D341Med (cell line): ENCODE measurements around the gene SLC15A3.

Experiments used
- DNase-seq: peaks from one replicate; pipeline ENCODE4 v3.0.0; 2012; ENCODE audit warnings: low spot score

The SLC15A3 gene

DNA sequence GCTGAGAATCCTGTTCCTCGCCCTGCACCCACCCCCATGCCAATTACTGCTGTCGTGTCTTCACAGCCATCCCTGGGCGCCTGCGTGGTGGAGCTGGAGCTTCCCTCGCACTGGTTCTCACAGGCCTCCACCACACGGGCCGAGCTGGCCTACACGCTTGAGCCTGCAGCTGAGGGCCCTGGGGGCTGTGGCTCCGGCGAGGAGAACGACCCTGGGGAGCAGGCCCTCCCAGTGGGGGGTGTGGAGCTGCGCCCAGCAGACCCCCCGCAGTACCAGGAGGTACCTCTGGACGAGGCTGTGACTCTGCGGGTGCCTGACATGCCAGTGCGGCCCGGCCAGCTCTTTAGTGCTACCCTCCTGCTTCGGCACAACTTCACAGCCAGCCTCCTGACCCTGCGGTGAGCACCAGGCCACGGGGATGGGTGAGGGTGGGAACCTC, 23.4 kb downstream of the SLC15A3 start:
- DNase-seq = no peak

DNA sequence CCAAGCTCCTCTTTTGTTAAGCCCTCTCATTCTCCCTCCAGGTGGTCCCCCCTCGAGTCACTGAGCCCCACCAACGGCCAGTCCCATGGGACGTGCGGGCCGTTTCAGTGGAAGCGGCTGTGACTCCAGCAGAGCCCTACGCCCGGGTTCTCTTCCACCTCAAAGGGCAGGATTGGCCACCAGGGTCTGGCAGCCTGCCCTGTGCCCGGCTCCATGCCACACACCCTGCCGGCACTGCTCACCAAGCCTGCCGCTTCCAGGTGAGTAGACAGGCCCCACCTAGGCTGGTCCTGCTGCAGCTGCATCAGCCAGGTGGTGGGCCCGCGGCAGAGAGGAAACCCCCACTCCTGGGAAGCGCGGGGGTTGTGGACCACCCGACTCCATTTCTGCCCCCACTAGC, 24.4 kb downstream of the SLC15A3 start:
- no peak for DNase-seq

DNA sequence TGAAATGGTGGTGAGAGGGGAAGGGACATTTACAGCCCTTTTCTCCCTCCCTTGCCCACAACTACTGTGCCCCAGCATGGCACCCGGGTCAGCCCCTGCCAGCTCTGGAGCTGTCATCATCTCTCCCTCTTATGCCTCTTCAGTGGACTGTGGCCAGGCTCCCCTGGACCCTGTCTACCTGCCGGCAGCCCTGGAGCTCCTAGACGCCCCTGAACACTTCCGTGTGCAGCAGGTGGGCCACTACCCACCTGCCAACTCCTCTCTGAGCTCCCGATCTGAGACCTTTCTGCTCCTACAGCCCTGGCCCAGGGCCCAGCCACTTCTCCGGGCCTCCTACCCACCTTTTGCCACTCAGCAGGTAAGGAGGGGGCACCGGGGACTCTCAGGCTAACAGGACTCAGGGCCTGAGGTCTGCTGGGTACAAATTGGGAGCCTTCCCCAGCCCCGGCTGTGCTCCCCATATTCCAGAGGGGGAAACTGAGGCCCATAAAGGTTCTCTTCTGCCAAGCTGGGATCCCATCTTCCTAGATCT, 24.8 kb downstream of the SLC15A3 start:
- DNase-seq = no peak

DNA sequence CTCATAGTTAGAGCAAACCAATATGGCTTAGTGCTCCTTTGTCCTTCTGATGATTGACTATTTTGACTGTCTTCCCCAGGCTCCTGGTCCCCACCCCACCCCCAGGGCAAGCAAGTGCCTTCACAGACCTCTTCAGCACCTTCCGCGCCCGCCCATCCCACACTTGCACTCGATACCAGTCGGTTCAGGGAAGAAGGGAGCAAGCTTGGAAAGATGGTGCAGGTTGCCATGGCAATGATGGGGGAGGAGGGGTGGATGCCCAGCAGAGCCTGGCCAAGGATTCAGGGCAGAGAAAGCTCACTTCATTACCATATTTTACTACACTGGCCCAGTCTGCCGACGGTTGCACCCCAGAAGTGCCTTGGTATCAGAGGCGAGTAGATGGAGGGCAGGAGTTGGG, 25.5 kb downstream of the SLC15A3 start:
- no peak for DNase-seq

DNA sequence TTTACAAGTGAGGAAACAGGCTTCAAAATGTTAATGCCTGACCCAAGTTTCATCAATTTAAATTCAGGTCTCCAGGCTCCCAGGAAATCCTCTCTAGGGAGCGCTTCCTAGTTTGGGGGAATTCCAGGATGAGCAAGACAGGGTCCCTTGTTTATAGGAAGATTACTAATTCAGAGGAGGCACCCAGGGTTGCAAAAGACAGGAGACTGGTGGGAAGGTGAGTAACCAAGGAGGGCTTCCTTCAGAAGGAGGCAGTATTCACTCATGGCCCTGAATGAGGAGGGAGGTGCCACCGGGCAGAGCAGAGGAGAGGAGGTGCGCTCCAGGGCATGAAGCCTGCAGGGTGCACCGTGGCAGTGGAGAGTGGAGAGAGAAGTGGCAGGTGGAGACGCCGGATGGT, 26.1 kb downstream of the SLC15A3 start:
- no peak for DNase-seq

DNA sequence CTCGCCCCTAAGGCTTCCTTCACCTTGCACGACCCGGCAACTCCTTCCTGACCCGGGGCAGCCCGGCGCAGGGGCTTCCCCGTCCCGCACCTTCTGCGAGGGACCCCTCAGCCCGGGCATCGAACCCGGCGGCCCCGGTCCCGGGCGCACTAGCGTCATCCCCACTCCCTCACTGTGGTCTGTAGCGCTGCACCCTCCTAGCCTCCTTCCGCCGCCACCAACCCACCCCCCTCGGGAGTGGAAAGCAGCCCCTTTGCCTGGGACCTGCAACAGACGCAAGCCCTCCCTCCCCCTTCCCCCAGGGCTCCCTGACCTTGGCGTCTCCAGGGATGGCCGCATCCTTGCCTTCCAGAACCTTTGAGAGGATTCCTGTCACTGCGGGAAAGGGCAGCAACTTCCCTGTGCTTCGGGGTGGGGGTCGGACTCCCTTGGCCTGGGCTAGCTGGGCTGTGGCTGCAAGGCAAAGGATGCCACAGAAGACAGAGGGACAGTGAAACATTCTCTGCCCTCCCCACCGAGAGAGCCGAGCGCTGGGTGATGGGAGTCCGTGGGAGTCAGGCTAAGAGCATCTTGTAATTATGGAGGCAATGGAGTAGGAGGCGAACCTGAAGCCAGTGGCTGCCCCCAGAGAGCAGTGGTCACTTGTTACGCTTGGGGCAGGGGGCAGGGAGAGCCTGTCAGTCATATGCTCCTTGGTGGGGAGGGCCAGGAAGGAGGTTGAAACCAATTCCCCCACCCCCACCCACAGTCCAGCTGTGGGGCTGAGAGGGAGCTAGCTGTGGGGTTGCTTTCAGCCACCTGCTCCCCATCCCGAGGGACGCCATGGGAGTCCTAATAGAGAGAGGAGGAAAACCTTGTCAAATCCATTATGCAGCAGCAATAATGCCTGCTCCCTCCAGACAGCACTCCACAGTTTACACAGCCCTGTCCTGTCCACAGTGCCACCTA, 26.8 kb downstream of the SLC15A3 start:
- DNase-seq = peak; percentile 64

DNA sequence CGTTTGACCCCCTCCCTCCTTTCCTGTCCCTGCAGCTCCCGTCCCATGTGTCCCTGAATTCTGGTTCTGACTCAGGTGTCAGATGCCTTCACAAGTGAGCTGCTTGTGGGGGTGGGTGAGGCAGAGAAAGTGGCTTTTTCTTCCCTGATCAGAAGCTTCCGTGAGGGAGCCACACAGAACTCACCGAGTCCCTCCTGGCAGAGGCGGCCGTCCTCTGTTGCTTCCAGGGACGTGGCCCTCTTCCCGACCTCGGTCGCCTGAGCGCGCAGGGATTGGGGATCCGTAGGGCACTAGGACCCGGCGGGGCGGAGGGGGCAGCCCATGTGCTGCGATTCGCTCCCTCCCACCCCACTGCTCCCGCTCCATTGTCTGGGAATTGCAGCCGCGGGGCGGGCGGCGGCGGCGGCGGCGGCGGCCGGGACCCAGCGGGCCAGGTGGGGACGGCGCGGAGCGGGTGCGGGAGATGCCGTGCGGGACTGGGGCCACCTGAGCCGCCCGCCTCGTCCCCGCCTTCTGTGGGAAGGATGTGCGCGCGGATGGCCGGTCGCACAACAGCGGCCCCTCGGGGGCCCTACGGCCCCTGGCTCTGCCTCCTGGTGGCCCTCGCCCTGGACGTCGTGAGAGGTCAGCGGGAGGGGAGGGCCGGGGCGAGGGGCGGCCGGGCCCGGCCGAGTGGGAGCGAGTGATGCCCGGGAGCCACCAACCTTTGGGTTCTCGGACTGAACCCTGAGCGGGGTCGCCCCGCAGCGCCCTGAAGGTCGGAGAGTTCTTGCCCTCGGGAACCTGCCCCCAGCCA, 27.7 kb downstream of the SLC15A3 start, which contains the start of gene TMEM132A:
TSS of gene TMEM132A (plus strand) at position 351 of the 796 bp plus-strand sequence. CDS start at position 525, 174 bp downstream.
- peak; percentile 93 for DNase-seq

DNA sequence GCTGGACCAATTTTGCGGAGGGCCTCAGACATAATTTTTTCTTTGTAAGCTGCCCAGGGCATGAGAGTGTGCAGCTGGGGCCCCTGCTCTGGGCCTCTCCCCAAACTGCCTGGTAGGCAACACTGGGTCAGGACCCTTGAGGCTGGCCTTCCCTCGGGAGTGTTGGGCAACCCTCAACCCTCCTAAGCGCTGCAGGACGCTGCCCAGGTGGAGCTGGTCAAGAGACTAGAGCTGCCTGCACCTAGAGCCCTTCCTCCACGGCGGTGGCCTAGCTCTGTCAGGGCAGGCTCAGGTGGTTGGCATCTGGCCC, 28.2 kb downstream of the SLC15A3 start:
- no peak for DNase-seq

DNA sequence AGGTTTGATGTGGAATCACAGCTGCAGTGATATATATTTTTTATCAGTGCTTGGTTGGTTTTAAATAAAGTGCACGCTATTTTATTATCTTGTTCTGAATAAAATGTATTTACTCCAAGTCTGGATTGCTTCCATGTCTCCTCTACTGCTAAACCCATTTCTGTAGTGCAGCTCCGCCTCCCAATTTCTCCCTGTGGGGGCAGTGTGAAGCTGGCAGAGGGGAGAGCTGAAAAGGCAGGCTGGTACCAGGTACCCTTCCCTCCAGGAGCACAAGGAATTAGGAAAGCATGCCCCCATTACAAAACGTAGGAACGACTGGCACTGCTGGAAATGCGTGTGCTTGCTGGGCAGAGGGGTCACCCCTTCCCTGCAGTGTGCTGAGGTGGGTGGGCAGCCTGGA, 28.6 kb downstream of the SLC15A3 start:
- DNase-seq = no peak

DNA sequence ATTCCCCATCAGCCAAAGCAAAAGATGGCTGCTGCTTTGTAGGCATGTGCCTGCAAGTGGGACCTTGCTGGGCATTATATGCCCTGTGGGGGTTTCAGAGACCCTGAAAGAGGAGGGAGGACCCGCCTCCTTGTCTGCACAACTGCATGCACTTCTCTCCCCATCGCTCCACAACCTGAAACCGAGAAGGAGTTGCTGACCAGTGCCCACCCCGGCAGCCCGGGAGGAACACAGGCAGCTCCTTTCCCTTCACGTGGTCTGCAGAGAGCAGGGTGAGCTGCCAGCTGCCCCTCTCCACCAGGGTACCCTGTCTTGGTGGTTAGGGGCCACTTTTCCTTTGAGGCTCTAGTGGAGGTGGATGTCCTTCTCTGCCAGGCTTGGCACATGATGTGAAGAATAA, 29.1 kb downstream of the SLC15A3 start:
- DNase-seq = no peak

DNA sequence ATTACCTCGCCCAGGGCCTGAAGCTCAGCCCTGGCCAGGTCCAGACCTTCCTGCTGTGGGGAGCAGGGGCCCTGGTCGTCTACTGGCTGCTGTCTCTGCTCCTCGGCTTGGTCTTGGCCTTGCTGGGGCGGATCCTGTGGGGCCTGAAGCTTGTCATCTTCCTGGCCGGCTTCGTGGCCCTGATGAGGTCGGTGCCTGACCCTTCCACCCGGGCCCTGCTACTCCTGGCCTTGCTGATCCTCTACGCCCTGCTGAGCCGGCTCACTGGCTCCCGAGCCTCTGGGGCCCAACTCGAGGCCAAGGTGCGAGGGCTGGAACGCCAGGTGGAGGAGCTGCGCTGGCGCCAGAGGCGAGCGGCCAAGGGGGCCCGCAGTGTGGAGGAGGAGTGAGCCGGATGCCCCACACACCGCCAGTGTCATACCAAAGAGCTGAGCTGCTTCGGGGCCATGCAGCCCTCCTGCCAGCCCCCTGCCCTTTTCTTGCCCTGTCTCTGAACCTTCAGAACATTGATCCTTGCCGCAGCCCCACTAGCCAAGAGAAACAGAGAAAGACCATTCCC, 30.1 kb downstream of the SLC15A3 start:
- no peak for DNase-seq

DNA sequence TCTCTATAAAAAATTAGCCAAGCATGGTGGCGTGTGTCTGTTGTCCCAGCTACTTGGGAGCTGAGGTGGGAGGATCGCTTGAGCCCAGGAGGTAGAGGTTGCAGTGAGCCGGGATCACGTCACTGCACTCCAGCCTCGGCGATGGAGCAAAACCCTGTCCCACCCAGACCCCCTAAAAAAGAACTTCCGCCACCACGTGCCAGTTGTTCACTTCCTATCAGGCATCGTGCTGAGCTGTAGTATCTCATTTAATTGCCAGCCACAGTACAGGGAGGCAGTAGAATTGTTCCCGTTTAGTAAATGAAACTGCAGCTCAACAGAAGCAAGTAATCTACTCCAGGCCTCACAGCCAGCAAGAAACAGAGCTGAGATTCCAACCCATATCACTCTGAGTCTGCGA, 30.7 kb downstream of the SLC15A3 start:
- DNase-seq = no peak

DNA sequence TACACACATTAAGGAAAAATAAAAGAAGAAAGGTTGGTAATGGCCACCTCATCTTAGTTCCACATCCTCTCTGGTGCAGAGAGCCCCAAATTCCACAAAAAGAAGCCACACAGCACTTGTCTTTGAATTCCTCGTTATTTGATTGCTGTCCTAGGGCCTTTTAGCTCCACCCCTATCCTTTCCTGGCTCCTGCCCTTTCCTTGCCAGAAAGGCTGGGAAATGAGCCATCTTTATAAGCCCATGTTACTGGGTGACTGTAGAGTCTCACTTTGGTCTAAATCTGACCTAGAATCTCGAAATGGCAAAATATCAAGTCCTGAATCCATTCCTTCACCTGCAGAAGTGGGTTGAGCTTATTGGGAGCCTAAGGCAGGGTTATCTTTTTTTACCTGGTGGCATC, 32.0 kb downstream of the SLC15A3 start:
- no peak for DNase-seq

DNA sequence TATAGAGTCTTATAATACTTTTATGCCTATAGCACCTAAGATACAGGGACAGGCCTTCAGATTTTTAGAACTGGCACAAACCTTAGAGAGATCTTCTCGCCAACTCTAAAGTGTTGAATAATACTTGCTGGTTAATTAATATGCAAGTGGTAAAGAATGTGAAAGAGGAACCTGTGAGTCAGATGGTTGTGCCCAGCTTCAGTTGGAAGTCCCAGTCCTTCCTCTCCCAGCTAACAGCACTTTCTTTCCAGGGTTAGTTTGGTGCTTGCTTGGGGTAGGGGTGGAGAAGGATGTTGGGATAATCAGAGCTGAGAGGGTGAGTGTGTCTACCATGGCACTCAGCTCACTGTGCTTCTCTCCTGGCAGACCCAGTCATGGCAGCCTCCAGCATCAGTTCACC, 32.7 kb downstream of the SLC15A3 start:
- no peak for DNase-seq

DNA sequence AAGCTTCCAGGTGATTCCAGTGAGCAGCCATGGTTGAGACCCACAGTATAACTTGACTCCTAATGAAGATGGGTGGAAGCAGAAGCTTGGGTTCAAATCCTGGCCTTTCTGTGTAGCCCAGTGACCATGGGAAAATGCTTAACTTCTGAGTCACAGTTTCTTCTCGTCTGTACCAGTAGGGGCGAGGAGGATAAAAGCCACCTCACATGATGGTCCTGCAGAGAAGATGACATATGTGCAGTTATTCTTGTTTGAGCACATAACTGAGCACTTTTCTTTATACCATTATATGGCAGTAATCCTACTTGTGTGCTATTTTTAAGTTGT, 33.1 kb downstream of the SLC15A3 start:
- no peak for DNase-seq

DNA sequence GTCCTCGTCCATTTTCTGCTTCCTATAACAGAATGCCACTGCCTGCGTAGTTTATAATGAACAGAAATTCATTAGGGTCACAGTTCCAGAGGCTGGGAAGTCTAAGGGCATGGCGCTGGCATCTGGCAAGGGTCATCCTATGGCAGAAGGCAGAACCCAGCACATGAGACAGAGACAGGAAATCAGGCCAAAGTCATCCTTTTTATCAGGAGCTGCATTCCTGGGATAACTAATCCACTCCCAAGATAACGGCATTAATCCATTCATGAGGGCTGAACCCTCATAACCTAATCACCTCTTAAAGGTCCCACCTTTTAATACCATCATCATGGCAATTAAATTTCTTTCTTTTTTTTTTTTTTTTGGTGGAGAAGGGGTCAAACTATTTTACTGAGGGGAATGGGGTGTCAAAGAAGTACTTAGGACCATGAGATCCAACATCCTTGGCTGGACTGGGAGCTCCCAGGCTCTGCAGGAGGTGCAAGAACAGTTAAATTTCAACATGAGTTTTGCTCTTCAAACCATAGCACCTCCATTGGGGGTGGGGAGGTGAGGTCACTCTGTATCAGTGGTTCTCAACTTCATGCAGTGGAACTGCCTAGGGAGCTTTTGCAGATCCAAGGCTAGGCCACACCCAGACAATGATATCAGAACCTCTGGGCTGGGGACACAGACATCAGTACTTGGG, 33.6 kb downstream of the SLC15A3 start:
- no peak for DNase-seq

DNA sequence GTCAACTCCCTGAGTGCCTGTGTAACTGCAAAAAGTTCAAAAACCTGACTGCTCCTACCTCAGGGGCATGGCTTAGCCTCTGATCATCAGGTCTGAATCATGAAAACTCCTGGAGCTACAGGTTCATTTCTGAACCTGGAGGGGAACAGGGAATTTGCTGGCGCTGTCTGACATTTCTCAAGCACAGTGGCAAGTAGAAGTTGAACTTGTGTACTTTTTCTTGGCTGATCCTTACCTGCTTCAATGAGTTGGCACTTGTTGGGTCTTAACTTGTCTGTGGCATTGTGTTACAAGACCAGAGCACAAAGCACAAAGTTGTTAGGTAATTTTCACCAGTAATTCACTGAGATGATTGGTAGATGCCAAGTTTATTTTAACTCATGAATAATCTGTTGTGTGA, 34.7 kb downstream of the SLC15A3 start:
- no peak for DNase-seq

DNA sequence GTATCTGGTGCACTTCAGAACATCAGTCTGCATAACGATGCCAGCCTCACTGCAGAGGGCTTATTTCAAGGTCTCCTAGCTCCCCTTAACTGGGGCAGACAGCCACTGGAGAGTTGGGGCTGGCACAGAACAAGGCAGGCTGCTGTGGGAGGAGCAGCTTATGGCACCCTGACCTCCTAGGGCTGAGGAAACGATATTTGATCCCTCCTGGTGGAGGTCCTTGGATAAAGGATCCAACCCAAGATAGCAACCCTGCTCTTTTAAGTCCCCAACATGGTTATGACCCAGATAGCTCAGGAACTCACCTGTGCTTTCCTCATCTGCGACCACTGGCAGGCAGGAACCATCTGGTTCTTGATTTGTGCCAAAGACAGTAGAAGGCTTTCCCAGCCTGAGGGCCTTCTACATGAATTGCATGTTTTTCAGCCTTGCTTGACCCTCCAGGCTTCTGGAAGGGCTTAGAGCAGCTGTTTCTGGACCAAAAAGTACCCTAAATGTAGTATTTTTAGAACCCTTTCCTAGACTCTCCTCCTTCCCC, 35.2 kb downstream of the SLC15A3 start:
- DNase-seq = no peak

DNA sequence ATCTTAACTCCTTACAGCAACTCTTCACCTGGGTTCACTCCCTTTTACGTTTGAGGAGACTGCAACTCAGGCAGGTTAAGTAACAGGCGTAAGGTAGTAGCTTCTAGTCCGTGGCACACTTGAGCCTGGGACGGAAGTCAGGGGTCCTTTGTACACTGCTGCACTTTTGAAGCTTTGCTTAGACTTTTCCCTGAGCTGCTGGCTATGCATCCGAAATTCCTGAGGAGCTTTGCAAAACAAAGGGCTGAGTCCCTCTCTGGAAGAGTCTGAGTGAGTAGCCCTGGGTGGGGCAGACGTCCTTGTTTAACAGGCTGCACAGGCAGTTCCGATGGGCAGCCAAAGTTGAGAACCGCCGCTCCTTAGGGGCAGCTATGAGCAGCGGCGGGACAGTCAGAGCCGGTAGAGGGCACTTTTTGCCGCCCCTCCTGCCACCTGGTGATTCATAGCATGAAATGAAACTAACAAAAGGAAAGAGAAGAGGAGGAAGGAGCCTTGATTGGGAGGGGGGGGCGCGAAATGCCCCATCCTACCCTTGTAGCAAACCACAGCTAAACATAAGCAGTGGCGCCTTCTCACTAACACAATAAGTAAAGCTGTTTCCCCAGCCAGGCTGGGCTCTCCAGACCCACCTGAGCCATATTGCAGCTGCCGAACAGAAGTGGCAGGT, 36.6 kb downstream of the SLC15A3 start:
- DNase-seq = no peak

DNA sequence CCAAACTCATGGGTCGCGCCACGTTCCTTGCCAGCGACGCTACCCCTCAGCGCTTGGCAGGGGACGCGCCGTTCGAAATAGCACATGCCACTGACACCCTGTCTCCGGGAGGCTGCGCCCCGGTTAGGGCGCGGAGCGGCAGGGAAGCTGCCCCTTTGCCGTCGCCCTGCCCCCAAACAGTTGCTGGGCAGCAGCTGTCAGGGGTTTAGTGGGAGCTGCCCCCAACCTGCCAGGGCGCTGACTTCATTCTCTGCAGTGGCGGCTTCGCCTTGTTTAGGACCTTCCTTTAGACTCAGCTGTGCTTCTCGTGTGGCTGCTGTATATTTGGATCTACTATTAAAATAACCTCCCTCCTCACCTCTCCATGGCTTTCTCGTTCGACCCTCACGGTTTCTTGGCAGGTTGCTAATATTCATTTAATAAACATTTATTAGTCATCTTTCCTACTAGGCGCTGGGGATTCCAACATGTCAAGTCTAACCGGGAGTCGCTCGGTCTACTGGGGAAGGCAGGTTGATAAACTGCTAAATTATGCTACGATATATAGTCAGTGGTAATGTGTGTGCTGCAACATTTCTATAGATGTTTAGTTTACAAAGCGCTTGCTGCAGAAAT, 37.2 kb downstream of the SLC15A3 start:
- DNase-seq = peak; percentile 72
